Measurements from ENCODE around the gene TJP1.
"Not testable (repeated sequence)": the region's sequence is repeated elsewhere in the genome, so short reads cannot be mapped to it uniquely, and the experiment has no call there.

Gene TJP1

GRCh38 chr15:29698030-29698701, 124.1 kb downstream of the TJP1 start:
- no peak for DNase-seq

GRCh38 chr15:29696950-29697738, 125.1 kb downstream of the TJP1 start:
- no peak for DNase-seq

DNA sequence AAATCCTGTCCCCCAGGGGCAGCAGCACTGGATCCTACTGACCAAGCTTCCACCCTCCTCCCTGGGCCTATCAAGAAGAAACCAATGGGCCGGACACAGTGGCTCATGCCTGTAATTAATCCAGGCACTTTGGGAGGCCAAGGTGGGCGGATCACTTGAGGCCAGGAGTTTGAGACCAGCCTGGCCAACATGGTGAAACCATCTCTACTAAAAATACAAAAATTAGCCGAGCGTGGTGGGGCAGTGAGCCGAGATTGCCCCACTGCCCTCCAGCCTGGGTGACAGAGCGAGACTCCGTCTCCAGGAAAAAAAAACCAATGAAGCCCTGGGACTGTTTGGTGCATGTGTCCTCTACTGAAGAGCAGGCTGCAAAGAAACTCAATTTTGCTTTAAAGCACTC, 125.8 kb downstream of the TJP1 start:
- DNase-seq = not testable (repeated sequence)

GRCh38 chr15:29695489-29696167, 126.6 kb downstream of the TJP1 start:
- no peak for DNase-seq

DNA sequence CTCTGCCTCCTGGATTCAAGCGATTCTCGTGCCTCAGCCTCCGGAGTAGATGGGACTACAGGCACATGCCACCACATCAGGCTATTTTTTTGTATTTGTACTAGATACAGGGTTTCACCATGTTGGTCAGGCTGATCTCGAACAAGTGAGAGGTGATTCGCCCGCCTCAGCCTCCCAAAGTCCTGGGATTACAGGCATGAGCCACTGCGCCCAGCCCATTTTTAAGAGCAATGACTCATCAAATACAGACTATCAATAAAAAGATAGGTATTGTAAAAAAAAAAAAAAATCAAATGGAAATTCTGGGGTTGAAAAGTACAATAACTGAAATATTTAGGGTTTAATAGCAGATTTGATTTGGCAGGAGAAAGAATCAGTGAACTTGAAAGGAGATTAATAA, 129.0 kb downstream of the TJP1 start:
- no peak for DNase-seq

GRCh38 chr15:29692527-29692926, 129.7 kb downstream of the TJP1 start:
- no peak for DNase-seq

GRCh38 chr15:29690765-29691475, 131.3 kb downstream of the TJP1 start:
- no peak for DNase-seq

- DNase-seq = no peak
Observed at GRCh38 chr15:29689287-29689986, 132.8 kb downstream of the TJP1 start.

DNA sequence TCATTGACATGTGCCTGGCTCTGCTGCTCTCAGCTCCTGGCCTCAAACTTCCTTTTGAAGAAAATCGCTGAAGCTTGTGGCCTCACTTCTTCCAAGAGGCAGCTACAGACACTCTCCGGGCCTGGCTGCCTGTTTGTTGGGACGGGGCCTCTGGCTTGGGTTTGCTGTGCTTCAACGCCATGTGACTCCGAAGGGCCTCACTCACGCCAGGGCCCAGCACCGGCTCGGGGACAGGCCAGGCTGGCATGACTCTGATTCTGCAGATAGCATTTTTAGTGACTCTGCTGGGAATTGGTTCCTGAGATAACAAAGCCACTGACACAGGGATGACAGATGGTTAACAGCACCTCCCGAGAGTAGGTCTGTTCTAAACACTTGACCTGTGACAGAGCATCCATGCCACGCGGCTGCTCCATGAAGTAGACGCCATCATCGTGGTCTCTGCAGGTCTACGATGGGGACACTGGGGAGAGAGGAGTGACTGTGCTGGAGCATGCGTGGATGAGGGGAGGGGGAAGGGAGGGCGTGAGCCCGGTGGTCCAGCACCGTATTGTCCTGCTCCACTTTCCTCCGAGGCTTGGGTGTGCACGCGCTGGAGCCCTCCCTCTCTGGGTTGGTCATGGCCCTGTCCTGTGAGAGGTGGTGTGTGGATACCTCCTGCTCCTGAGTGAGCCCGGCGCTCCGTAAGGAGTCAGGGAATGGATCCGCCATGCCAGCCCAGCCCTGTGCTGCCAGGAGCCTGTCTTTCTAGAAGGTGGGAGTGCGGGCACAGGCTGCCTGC, 133.6 kb downstream of the TJP1 start:
- DNase-seq = no peak

GRCh38 chr15:29687939-29688505, 134.2 kb downstream of the TJP1 start:
- DNase-seq = no peak

- DNase-seq = no peak
Observed at GRCh38 chr15:29687204-29687815, 135.0 kb downstream of the TJP1 start.

GRCh38 chr15:29686445-29687203, 135.6 kb downstream of the TJP1 start:
- DNase-seq = no peak

DNA sequence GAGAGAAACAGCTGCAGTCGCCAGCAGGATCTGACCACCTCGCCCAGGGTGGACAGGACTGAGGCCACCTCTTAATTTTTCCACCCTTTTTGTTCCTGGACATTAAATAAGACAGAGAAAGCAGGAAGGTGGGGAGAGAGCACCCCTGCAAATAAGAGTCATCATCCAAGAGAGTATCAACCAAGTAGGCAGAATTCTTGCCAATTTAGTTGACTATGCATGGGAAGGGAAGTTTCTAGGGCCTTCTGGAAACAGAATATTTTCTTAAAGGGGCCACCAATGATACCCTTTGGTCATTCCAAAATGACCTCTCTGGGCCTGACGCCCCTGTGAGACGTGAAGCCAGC, 136.2 kb downstream of the TJP1 start:
- DNase-seq = no peak

DNA sequence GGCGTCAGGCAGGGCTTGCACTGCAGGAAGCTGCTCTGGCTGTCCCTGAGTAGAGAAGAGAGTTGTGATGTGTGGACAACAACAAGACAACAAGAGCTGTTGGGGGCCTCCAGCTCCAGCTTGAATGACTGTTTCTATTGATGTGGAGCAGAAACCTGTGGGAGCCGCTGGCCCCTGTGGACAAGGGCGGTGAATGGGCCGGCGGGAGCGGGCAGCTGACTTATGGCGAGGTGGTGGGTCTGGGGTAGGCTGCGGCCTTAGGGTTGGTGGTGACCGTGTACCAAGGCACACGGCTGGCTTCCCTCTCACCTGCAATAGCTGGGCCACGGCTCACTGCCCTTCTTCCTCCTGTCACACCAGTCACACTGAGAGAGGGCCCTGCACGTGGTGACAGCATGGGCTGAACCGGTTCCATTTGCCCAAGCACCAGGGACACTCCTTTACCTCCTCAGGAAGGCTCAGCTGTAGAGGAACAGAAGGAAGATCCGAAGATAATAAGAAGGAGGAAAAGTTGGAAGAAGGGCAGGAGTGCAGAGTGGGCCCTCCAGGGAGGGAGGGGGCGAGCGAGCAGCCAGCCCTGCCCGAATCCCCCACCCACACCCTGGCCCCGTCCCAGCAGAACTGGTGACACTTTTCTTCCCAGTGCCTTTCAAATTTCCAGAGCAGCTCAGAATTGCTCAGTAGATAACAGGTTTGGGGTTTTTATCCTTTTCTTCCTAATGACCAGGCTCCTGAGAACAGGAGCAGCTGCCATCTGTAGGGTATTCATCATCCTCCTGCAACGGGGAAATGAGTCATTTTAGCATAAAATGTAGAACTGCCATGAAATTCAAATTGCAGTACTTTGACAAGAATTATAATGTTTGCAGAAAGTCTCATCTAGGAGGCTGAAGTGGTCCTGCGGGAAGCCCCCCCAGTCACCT, 136.9 kb downstream of the TJP1 start:
- DNase-seq = no peak

- no peak for DNase-seq
Observed at GRCh38 chr15:29682781-29683180, 139.5 kb downstream of the TJP1 start.

- DNase-seq = no peak
Observed at GRCh38 chr15:29682361-29682760, 139.9 kb downstream of the TJP1 start.

DNA sequence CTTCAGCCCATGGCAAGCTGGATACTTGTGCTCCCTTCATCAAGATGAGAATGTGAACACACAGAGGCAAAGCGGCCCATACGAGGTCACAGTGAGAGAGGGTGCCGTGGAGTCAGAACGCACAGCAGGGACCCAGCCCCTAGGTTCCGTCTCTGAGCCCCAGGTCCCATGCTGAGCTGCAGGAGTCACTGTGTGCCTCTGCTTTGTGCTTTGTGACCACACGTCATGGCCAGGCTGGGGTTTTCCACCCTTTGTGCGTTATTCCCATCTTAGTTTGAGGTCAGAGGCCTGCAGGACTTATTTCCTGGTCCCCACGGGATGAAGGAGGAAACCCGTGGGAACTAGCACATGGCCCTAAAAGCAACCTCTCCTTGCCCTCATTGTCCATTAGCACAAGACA, 140.3 kb downstream of the TJP1 start:
- no peak for DNase-seq

DNA sequence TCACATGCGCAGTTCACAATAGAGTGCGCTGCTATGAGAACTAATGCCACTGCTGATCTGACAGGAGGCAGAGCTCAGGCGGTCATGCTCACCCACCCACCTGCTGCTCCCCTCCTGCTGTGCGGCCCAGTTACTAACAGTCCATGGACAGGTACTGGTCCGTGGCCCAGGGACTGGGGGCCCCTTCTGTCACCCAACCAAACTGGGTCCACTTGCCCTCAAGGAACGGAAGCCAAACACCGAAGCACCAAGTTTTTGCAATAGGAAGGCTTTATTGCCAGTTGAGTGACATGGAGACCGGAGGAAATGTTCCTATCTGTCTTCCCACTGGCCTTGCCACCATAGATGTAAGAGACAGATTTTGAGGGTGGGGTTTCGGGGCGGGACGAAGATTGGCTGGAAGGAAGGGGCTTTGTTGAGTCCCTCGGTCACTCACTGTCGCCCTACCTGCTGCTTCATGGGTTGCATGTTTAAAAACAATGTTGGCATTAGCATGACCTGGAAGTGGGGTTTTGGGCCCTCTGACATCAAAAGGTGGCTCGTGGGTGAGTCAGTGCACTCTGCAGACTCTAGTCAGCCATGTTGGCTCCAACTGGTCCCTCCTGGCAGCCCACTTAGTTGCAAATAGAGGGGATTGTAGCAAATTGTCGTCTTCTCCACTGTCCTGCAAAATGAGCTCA, 141.0 kb downstream of the TJP1 start:
- DNase-seq = no peak
